NCI-H1417 treated with DMSO at 0.1 percent for 48 hours (cell line): Measurements from ENCODE around the gene POLR1A.

Source experiments
- DNase-seq: peaks from one replicate; lab custom pipeline; 2025; lab: John Stamatoyannopoulos, UW

Gene POLR1A

DNA sequence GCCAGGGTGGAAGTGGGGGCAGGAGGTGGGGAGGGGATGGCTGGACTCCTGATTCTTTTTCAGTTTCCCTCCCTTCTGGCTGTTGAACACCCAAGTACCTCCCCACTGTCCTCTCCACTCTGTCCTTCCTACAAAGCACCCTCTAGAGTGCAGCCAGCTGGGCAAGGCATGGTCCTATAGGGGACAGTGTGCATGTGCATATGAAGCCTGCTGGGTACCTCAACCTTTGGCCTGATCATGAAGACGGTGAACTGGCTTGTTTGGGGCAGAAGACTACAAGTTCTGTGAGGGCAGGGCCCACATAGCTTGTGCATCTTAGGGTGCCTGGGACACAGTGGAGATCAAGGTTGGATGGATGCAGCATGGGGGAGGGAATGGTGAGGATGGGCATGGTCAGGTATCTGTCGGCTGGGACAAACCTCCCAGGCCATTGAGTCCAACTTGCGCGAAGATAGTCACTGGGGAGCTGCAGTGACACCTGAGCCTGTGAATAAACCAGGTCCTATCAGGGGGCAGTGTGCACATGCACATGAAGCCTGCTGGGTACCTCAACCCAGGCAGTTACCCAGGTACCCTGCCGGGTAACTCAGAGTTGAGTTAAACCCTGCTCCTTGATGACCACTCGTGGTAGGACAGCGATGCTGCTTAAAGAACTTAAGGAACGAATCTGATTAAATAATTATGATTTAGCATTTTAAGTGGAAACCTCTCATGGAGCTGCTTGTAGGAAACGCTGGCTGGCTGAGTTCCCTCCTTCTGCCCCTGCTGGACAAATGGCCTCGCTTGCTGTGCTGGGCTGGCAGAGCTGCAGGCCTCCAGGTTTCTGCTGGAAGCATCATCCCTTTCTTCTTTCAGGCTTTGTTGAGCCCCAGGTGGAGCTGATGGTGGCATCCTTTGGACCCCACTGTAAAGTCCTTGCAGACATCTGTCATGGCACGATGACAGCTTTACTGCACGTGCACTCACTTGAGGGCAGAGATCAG lies 84.0 kb downstream of the POLR1A start:
- no peak for DNase-seq

DNA sequence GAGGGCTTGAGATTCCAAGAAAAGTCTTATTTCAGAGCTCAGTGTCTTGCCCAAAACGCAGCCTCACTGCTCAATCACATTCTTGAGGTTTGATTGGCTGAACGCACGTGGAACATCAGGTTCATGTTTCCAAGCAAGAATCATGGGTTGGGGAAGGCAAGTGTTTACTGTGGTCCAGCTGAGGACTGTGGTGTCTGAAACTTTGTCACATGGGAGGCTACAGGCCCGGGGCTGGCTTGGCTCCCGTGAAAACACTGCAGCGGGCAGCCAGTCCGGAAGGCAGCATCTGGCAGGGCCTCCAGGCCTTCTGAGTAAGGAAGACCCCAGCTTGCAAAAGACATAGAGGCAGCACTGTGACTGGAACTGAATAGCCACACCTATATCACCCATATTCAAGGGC lies 84.7 kb downstream of the POLR1A start:
- no peak for DNase-seq

DNA sequence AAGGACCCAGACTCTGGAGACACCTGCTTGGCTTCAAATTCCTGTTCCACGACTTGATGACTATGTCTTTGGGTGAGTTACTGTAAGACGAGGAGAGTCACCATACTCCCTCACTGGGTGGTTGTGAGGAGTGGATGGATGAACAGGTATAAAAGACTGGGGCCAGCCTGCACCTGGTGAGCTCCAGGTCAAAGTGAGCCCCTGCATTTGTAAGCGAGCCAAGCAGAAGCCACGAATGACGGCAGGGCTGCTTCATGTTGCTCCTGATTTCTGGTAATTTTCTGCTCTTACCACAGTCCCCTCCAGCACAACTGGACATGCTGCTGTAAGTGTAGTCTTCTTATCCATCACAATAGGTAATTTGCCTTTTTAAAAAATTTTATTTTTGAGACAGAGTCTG lies 86.6 kb downstream of the POLR1A start:
- DNase-seq = no peak

DNA sequence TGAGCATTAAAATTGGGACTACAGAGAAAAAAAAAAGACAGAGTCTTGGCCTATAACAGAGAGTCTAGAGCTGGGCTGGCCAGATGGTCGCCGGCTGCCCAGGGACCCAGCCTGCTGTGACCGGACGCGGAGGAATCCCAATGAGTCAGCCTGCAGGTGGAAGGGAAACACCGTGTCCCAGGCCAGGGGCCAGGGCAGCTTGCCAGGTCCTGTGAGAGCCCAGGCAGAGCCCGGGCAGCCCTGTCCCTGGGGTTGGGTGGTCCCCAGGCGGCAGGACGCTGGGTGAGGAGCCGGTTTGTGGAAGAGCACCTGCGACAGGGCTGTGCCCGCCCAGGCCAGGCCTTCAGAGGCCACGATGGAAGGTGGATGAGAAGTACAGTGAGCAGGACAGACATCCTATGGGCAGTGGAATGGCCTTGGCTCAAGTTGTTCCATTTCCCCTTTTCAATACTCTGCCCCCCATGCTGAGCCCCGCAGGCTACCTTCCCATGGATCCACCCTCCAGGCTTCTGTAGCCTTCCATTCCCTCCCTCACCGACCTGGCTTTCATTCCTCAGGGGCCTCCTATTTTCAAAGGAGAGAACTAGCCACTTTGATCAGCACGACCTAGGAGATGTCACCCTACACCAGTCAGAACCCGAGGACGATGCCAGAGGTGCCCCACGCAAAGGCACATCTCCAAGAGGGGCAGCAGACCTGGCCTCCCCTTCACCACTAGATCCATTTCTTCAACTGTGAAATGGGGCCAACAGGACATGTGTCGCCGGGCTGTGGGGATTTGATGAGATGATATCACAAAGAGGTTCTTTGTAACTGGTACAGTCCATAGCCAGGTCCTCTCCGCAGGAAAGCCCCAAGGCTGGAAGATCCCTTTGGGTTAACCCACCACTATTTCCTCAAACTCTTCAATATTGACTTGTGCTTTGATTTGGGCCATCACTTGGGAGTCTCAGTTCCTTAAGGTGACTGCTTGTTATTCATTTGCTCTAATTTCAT lies 87.5 kb downstream of the POLR1A start:
- DNase-seq = no peak

GRCh38 chr2:86016581-86016980 lies 89.1 kb downstream of the POLR1A start:
- no peak for DNase-seq

- no peak for DNase-seq
These were observed 90.0 kb downstream of the POLR1A start for GRCh38 chr2:86015699-86016098.

- DNase-seq = no peak
These were observed 90.7 kb downstream of the POLR1A start for GRCh38 chr2:86015006-86015405.

GRCh38 chr2:86014493-86014892 lies 91.2 kb downstream of the POLR1A start:
- DNase-seq = no peak

DNA sequence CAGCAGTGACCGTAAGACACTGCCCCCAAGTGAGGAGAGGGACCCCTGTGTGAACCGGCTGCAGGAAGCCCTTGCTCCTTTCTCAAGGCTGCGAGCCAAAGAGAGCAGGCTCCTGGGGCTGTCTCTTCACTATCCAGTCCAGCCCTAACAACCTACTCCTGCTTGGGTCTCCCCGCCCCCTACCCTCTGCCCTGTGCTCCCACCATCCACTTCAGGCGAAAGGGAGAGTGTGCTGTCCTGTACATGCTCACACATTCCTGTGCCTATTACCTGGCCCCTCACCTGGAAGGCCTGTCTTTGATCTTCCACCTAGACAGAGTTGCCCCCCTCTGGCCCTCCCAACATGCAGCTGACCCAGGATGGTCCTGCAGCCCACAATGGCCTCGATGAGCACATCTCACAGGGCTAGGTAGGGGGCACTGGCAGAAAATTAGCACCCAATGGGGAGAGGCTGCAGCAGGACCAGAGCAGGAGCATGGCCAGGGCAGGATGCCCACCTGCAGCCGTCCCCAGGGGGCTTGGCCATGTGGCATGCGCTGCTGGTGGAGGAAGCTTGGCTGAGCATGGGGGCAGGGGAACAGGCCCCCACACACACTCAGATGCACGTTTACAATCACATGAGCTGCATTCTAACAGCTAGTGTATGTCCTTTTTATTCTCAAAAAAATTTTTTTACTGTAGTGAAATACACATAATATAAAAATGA lies 93.5 kb downstream of the POLR1A start:
- DNase-seq = no peak

DNA sequence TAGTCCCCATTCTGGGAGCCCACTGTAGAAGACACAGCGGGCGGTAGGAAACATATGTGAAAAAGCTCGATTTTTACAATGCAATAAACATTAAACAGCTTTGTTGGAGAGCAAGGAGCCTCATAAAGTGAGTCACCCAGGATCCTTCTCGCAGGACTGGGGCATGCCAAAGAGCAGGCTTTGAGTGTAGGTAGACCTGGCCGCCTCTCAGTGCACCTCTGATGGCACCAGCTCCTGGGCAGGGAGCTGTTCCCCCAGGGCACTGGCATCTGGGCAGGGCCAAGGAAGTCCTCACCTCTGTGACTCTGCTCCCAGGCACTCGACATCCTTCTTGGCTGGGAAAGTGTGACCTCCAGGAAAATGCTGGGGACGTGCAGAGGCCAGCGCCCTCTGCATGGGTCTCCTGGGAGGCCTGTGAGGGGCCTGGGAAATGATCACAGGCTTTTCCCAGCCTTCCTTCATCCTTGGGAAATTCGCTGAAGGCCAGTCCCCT lies 94.2 kb downstream of the POLR1A start:
- DNase-seq = no peak

DNA sequence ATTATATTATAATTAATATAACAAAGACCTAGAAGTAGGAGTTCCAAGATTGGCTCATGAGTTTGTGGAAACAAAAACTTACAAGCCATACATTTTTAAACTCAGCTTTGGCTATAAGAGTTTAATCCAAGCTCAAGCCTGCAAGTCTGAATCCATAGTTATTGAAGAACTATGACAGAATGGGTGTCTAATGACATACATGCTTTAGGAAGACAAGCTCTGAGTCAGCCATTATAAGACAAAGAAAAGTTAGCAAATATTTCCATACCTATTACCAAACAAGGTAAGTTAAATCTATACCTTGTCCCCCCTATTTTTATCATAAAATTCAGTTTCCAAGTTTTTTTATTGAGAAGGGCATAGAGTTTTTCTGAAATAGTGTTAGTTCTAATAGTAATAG lies 95.6 kb downstream of the POLR1A start:
- no peak for DNase-seq

GRCh38 chr2:86006524-86006923 lies 99.2 kb downstream of the POLR1A start:
- no peak for DNase-seq

- DNase-seq = no peak
These were observed 101.7 kb downstream of the POLR1A start for GRCh38 chr2:86003967-86004366.

DNA sequence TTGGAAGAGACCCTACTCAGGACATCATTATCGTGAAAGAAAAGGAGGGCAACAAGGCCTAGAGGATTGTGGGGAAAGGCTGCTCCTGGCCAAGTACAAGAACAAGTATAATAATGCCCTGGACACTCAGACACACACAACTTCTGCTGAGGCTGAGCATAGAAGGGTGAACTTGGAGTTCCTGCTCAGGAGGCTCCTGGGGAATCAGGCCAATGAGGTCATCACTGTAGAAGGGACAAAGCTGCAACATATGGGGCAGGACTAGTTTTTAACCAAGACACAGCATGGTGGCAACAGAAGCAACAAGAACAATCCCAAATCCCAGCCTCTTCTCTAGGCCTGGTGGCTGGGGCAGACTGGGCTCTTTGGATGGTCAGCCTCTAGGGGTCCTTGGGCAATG lies 102.6 kb downstream of the POLR1A start:
- DNase-seq = no peak

- DNase-seq = no peak
These were observed 103.3 kb downstream of the POLR1A start for GRCh38 chr2:86002375-86002774.

- no peak for DNase-seq
These were observed 104.4 kb downstream of the POLR1A start for GRCh38 chr2:86001326-86001725.

DNA sequence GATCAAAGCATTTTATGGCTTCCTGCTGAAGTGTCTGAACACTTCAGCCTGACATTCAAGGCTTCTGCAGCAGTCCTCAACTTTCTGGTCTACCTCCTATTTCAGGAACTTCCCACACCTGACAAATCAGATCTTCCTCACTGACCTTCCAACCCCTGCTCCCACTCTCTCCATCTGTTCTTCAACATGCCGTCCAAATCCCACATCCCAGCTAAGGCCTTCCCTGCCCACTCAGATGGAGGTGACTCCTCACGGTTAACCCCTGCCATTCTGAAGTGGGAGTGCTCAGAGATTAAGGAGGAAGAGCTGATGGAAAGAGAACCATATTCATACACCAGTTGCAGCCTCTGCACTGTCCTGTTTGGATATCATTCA lies 104.8 kb downstream of the POLR1A start:
- DNase-seq = no peak

DNA sequence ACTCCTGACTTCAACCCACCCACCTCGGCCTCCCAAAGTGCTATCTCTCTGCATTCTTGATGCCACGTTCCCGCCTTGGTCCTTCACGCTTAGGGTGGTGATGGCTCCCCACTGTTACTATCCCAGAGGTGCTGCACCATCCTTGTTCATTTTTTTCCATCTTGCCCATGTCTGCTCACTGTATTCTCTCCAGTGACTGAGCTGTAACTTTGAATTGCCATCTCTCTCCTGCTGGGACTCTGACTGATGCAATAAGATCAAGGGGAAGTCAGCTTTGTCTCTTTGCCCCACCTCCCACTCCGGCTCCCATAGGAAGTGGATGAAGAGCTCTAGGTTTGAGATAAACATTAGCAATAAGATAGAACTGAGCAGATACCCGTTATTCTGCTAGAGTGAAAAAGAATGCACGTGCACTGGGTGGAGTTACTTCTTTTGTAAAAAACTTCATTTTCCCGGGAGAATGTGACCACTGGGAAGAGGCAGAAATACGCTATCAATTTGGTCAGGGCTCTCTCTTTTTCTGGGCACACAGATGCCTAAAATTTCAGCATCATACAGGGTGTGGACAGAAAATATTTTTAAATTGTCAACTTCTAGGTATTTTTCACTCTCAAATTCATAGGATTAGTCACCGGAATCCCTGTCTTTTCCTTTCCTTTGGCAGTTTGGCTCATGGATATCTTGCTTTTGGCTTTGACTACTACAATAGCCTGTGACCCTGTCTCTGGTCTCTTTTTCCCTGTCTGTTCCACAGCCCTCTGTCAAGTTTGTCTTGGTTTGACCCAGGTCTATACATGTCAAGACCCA lies 105.4 kb downstream of the POLR1A start:
- DNase-seq = no peak

- no peak for DNase-seq
These were observed 106.4 kb downstream of the POLR1A start for GRCh38 chr2:85999061-85999831.
